Measurements from ENCODE around the gene BMP7.

The BMP7 gene

DNA sequence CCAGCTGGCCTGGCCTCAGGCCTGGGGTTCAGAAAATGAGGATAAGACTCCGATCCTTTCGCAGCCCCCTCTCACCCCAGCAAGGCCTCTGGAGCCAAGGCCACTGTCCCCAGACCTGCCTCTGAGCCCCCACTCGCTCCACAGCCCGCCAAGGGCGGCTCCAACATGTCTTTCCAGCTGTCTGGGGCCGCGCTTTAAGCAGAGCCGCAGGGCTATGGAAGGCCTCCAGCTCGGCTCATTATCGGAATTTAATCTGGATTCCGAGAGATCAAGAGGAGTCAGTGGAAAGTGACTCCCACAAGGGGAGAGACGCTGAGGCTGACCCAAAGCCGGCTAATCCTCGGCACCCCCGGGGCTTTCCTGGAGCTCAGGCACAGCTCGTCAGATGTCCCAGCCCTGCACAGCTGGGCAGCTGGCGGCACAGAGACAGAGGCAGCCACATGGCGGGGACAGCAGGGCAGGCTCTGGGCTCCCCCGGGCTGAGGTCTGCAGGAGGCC, 41.8 kb downstream of the BMP7 start:
- H3K79me2 ChIP-seq (ENCODE audit: control insufficient read depth, insufficient read depth, low read length, unreplicated experiment) = no peaks in the 10 kb centered on the region
- H2AFZ ChIP-seq (ENCODE audit: low read length, unreplicated experiment) = no peak overlapping the region
- H3K27ac ChIP-seq (ENCODE audit: low read depth, low read length) = no peak overlapping the region
- H3K4me1 ChIP-seq (ENCODE audit: control insufficient read depth, insufficient read depth, low read length, unreplicated experiment) = no peaks in the 10 kb centered on the region
- H3K4me3 ChIP-seq (ENCODE audit: low read depth, low read length) = no peak overlapping the region
- no peaks in the 10 kb centered on the region for H3K36me3 ChIP-seq (ENCODE audit: insufficient read depth, low read length)
- no peaks in the 10 kb centered on the region for H3K27me3 ChIP-seq (ENCODE audit: insufficient read depth, low read length)

- Histone ChIP-seq H3K27ac (ENCODE audit: low read depth, low read length) (no peak overlapping the region), H3K4me1 (ENCODE audit: control insufficient read depth, insufficient read depth, low read length, unreplicated experiment) (no peaks in the 10 kb centered on the region), H3K27me3 (ENCODE audit: insufficient read depth, low read length) (no peaks in the 10 kb centered on the region), H3K79me2 (ENCODE audit: control insufficient read depth, insufficient read depth, low read length, unreplicated experiment) (no peaks in the 10 kb centered on the region), H3K4me3 (ENCODE audit: low read depth, low read length) (no peak overlapping the region), H3K36me3 (ENCODE audit: insufficient read depth, low read length) (no peaks in the 10 kb centered on the region), H2AFZ (ENCODE audit: low read length, unreplicated experiment) (no peak overlapping the region)
Measured at GRCh38 chr20:57223648-57224489, 42.6 kb downstream of the BMP7 start.

DNA sequence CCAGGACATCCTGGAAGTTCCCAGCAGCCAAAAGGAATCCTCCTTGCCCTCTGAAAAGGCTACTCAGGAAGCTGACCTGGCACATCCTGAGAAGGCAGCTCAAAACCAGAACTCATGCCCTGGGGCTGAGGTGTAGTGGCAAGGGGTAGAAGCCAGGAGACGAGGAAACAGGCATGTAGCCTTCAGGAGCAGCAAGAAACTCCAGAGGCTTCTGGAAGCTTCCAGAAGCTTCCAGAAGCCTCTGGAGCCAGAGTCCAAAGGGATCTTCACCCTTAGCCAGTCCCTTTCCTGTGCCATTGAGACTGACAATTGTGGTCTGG, 43.9 kb downstream of the BMP7 start:
- Histone ChIP-seq H2AFZ (ENCODE audit: low read length, unreplicated experiment) (no peak overlapping the region), H3K4me3 (ENCODE audit: low read depth, low read length) (no peak overlapping the region), H3K4me1 (ENCODE audit: control insufficient read depth, insufficient read depth, low read length, unreplicated experiment) (no peaks in the 10 kb centered on the region), H3K27me3 (ENCODE audit: insufficient read depth, low read length) (no peaks in the 10 kb centered on the region), H3K36me3 (ENCODE audit: insufficient read depth, low read length) (no peaks in the 10 kb centered on the region), H3K79me2 (ENCODE audit: control insufficient read depth, insufficient read depth, low read length, unreplicated experiment) (no peaks in the 10 kb centered on the region), H3K27ac (ENCODE audit: low read depth, low read length) (no peak overlapping the region)

GRCh38 chr20:57221916-57222630, 44.4 kb downstream of the BMP7 start:
- no peak overlapping the region for H3K27ac ChIP-seq (ENCODE audit: low read depth, low read length)
- H3K4me3 ChIP-seq (ENCODE audit: low read depth, low read length) = no peak overlapping the region
- H2AFZ ChIP-seq (ENCODE audit: low read length, unreplicated experiment) = no peak overlapping the region
- no peaks in the 10 kb centered on the region for H3K79me2 ChIP-seq (ENCODE audit: control insufficient read depth, insufficient read depth, low read length, unreplicated experiment)
- no peaks in the 10 kb centered on the region for H3K4me1 ChIP-seq (ENCODE audit: control insufficient read depth, insufficient read depth, low read length, unreplicated experiment)
- H3K27me3 ChIP-seq (ENCODE audit: insufficient read depth, low read length) = no peaks in the 10 kb centered on the region
- H3K36me3 ChIP-seq (ENCODE audit: insufficient read depth, low read length) = no peaks in the 10 kb centered on the region

DNA sequence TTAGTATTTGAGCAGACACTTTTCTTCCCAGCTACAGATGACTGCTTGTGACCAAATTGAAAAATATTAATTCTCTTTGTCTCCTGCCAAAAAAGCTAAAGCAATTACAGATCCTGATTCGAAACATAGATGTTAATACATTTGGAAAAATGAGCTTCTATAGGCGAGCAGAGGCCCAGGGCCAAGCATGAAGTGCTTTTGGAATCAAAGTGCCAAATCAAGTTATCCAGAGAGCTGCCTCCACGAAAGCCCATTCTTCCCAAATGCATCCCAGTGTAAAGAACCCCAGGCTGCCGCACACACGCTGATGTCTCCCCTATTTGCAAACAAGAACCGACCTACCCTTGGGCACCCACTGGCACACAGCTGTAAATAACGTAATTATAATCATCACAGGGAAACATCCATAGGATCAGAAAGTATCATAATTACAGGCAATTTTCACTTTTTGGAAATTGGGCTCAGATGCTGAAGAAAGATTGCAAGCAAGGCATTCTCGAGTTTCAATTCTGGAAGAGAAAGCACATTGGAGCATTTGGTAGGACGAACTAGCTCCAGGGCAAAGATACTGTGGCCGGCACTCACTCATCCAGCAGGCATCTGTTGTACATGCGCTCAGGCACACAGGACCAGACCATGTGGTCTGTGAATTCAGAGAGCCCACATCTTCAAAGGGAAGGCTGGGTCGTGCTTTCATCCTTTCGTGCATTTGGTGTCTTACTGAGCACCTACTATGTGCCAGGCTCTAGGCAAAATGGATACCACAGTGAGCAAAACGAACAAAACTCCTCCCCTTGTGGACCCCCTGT, 45.9 kb downstream of the BMP7 start:
- Histone ChIP-seq H3K4me1 (ENCODE audit: control insufficient read depth, insufficient read depth, low read length, unreplicated experiment) (no peaks in the 10 kb centered on the region), H3K27ac (ENCODE audit: low read depth, low read length) (no peak overlapping the region), H3K79me2 (ENCODE audit: control insufficient read depth, insufficient read depth, low read length, unreplicated experiment) (no peaks in the 10 kb centered on the region), H3K4me3 (ENCODE audit: low read depth, low read length) (no peak overlapping the region), H2AFZ (ENCODE audit: low read length, unreplicated experiment) (no peak overlapping the region), H3K27me3 (ENCODE audit: insufficient read depth, low read length) (no peaks in the 10 kb centered on the region), H3K36me3 (ENCODE audit: insufficient read depth, low read length) (no peaks in the 10 kb centered on the region)

GRCh38 chr20:57219071-57219677, 47.3 kb downstream of the BMP7 start:
- no peaks in the 10 kb centered on the region for H3K27me3 ChIP-seq (ENCODE audit: insufficient read depth, low read length)
- H3K79me2 ChIP-seq (ENCODE audit: control insufficient read depth, insufficient read depth, low read length, unreplicated experiment) = no peaks in the 10 kb centered on the region
- H3K4me3 ChIP-seq (ENCODE audit: low read depth, low read length) = no peak overlapping the region
- no peaks in the 10 kb centered on the region for H3K4me1 ChIP-seq (ENCODE audit: control insufficient read depth, insufficient read depth, low read length, unreplicated experiment)
- no peak overlapping the region for H2AFZ ChIP-seq (ENCODE audit: low read length, unreplicated experiment)
- no peaks in the 10 kb centered on the region for H3K36me3 ChIP-seq (ENCODE audit: insufficient read depth, low read length)
- H3K27ac ChIP-seq (ENCODE audit: low read depth, low read length) = no peak overlapping the region

- Histone ChIP-seq H3K4me1 (ENCODE audit: control insufficient read depth, insufficient read depth, low read length, unreplicated experiment) (no peaks in the 10 kb centered on the region), H2AFZ (ENCODE audit: low read length, unreplicated experiment) (no peak overlapping the region), H3K4me3 (ENCODE audit: low read depth, low read length) (no peak overlapping the region), H3K36me3 (ENCODE audit: insufficient read depth, low read length) (no peaks in the 10 kb centered on the region), H3K27ac (ENCODE audit: low read depth, low read length) (no peak overlapping the region), H3K27me3 (ENCODE audit: insufficient read depth, low read length) (no peaks in the 10 kb centered on the region), H3K79me2 (ENCODE audit: control insufficient read depth, insufficient read depth, low read length, unreplicated experiment) (no peaks in the 10 kb centered on the region)
Measured at GRCh38 chr20:57218489-57218888, 48.0 kb downstream of the BMP7 start.

GRCh38 chr20:57217802-57218201, 48.6 kb downstream of the BMP7 start:
- Histone ChIP-seq H3K27me3 (ENCODE audit: insufficient read depth, low read length) (no peaks in the 10 kb centered on the region), H3K4me1 (ENCODE audit: control insufficient read depth, insufficient read depth, low read length, unreplicated experiment) (no peaks in the 10 kb centered on the region), H3K79me2 (ENCODE audit: control insufficient read depth, insufficient read depth, low read length, unreplicated experiment) (no peaks in the 10 kb centered on the region), H3K36me3 (ENCODE audit: insufficient read depth, low read length) (no peaks in the 10 kb centered on the region), H2AFZ (ENCODE audit: low read length, unreplicated experiment) (no peak overlapping the region), H3K27ac (ENCODE audit: low read depth, low read length) (no peak overlapping the region), H3K4me3 (ENCODE audit: low read depth, low read length) (no peak overlapping the region)

GRCh38 chr20:57216669-57217068, 49.8 kb downstream of the BMP7 start:
- H3K36me3 ChIP-seq (ENCODE audit: insufficient read depth, low read length) = no peaks in the 10 kb centered on the region
- no peaks in the 10 kb centered on the region for H3K27me3 ChIP-seq (ENCODE audit: insufficient read depth, low read length)
- no peak overlapping the region for H3K4me3 ChIP-seq (ENCODE audit: low read depth, low read length)
- H3K79me2 ChIP-seq (ENCODE audit: control insufficient read depth, insufficient read depth, low read length, unreplicated experiment) = no peaks in the 10 kb centered on the region
- no peak overlapping the region for H3K27ac ChIP-seq (ENCODE audit: low read depth, low read length)
- H3K4me1 ChIP-seq (ENCODE audit: control insufficient read depth, insufficient read depth, low read length, unreplicated experiment) = no peaks in the 10 kb centered on the region
- H2AFZ ChIP-seq (ENCODE audit: low read length, unreplicated experiment) = no peak overlapping the region

GRCh38 chr20:57215826-57216471, 50.5 kb downstream of the BMP7 start:
- no peak overlapping the region for H3K4me3 ChIP-seq (ENCODE audit: low read depth, low read length)
- H3K27ac ChIP-seq (ENCODE audit: low read depth, low read length) = no peak overlapping the region
- H3K36me3 ChIP-seq (ENCODE audit: insufficient read depth, low read length) = no peaks in the 10 kb centered on the region
- H3K79me2 ChIP-seq (ENCODE audit: control insufficient read depth, insufficient read depth, low read length, unreplicated experiment) = no peaks in the 10 kb centered on the region
- no peak overlapping the region for H2AFZ ChIP-seq (ENCODE audit: low read length, unreplicated experiment)
- H3K4me1 ChIP-seq (ENCODE audit: control insufficient read depth, insufficient read depth, low read length, unreplicated experiment) = no peaks in the 10 kb centered on the region
- no peaks in the 10 kb centered on the region for H3K27me3 ChIP-seq (ENCODE audit: insufficient read depth, low read length)

All from ACC112 (cell line).